GM21619 (cell line): Measurements from ENCODE around the gene KPNA6.
"Not testable (repeated sequence)": the region's sequence is repeated elsewhere in the genome, so short reads cannot be mapped to it uniquely, and the experiment has no call there.

Source experiments
- ATAC-seq: cut with Tn5 transposase; IDR thresholded peaks from one replicate; pipeline ENCODE4 v1.9.1; 2021; ENCODE audit not compliant: unreplicated experiment

Gene KPNA6

GRCh38 chr1:32100359-32100758 lies 7.5 kb upstream of the KPNA6 start:
- no peak for ATAC-seq

GRCh38 chr1:32100807-32101708 lies 6.8 kb upstream of the KPNA6 start:
- ATAC-seq, result no peak

DNA sequence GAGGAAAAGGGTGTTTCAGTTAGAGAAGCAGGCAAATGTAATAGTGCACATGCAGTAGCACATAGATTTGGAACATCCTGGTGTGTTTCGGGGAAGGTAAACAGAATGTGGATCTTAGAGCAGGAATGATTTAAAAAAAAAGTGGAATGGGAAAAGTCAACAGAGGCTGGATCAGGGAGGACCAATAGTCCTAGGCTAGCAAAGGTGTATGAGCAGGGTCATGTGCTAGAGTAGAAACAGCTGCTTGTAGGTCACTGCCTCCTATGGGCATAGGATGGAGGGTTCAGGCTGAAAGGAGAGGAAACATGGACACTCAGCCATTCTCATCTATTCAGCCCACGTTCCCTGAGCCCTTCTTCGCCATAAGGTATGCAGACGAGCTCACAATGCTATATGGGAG lies 3.7 kb upstream of the KPNA6 start:
- ATAC-seq, result no peak

DNA sequence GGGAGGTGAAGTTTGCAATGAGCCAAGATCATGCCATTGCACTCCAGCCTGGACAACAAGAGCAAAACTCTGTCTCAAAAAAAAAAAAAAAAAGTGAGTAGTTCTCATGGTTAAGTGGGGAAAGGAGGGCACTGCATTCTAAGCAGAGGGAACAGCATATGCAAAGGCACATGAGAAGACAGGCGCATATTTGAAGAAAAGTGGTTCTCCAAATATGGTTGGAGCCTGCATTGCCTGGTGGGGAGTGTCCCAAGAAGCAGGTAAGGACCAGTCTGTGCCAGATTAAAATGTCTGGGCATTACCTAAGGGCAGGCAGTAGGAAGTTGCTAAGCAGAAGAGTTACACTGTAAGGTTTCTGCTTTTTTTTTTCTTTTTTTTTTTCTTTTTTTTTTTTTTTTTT lies 2.5 kb upstream of the KPNA6 start:
- no peak for ATAC-seq

GRCh38 chr1:32106663-32107275 lies 1.1 kb upstream of the KPNA6 start:
- no peak for ATAC-seq

DNA sequence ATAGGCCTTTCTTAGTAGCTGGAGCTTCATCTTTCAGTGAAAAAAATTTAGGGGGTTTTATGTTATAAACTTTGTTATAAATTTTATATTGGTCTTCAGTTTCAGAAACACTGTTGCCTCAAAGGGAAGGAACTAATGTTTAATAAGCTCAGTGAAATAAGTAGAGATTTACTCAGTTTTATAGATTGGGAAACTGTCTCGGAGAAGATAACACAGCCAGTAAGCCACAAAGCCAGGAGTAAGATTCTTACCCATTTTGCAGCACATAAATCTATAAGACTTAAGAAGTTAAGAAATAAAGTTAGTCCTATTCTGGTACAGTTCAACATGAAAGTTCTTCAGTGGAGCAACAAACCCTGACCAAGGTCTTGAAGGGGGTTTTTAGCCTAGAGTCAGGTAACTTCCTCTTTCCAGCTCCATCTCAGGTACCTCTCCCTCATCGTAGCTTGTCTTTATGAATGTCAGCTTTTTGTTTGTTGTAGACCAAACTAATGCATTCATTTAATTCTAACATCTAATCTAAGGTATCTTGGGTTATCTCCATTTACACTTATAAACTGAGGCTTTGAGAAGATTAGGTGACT lies 3.3 kb downstream of the KPNA6 start:
- no peak for ATAC-seq

DNA sequence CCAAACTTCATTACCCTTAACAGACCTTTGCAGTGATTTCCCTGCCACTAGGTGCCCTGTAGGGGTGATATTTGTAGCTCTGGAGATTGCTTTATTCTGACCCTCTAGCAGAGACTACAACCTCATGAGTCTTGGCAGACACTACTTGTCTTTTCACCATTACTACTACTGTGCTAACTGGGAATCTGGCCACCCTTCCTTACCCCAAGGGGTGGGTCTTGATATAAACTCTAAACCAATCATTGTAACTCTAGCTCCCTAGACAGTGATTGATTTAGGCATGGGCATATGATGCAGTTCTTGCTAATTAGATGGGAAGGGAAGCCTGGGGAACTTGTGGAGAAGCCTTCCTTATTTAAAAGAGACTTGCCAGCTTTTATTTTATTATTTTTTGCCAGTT lies 3.9 kb downstream of the KPNA6 start:
- no peak for ATAC-seq

DNA sequence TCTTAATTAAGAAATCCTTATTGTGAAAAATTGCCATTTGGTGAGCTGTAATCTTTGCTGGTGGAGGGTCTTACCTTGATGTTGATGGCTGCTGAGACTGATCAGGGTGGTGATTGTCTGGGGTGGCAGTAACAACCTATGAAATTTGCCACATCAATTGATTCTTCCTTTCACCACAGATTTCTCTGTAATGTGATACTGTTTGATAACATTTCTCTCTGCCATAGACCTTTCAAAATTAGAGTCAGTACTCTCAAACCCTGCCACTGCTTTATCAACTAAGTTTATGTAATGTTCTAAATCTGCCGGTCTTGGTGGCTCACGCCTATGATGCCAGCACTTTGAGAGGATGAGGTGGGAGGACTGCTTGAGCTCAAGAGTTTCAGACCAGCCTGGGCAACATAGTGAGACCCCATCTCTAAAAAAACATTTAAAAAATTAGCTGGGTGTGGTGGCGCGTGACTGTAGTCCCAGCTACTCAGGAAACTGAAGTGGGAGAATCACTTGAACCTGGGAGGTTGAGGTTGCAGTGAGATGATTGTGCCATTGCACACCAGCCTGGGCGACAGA lies 5.0 kb downstream of the KPNA6 start:
- ATAC-seq, result no peak

DNA sequence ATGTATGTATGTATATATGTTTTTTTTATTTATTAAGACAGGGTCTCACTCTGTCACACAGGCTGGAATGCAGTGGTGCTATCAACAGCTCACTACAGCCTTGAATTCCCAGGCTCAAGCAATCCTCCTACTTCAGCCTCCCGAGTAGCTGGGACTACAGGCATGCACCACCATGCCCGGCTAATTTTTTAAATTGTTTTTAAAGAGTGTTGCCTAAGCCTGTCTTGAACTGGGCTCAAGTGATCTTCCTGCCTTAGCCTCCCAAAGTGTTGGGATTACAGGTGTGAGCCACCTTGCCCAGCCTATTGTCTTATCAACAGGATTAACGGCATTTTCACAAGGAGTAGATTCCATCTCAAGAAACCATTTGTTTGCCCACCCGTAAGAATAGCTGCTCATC lies 5.6 kb downstream of the KPNA6 start:
- not testable (repeated sequence) for ATAC-seq

- no peak for ATAC-seq
Observed at GRCh38 chr1:32114420-32114819, 6.6 kb downstream of the KPNA6 start.

GRCh38 chr1:32115496-32115895 lies 7.6 kb downstream of the KPNA6 start:
- no peak for ATAC-seq

DNA sequence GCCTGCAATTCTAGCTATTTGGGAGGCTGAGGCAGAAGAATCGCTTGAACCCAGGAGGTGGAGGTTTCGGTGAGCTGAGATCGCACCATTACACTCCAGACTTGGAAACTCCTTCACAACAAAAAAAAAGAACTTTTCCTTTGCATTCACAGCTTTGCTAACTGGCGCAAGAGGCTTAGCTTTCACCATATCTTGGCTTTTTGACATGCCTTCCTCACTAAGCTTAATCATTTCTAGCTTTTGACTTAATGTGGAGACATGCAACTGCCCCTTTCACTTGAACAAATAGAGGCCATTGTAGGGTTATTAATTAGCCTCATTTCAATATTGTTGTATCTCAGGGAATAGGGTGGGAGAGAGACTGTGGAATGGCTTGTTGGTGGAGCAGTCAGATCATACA lies 8.7 kb downstream of the KPNA6 start:
- ATAC-seq, result no peak

DNA sequence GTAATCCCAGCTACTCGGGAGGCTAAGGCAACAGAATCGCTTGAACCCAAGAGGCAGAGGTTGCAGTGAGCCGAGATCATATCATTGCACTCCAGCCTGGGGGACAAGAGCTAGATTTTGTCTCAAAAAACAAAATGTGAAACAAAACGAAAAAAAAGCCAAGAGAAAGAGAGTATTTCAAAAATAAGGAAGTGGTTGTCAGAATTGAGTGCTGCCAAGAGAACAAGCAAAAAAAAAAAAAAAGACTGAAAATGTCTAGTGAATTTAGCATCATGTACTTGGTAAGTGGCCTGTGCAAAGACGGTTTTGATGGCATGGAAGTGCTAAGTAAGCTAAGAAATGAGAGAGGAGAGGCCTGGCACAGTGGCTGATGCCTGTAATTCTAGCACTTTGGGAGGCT lies 14.3 kb downstream of the KPNA6 start:
- ATAC-seq, result no peak

DNA sequence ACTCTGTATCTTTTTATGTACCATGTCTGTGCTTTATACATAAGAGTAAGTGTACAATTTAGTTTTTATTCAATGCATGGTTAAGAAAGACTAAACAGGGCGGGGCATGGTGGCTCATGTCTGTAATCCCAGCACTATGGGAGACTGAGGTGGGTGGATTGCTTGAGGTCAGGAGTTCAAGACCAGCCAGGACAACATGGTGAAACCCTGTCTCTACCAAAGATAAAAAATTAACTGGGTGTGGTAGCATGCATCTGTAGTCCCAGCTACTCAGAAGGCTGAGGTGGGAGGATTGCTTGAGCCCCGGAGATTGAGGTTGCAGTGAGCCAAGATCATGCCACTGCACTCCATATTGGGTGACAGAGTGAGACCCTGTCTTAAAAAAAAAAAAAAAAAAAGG lies 15.5 kb downstream of the KPNA6 start:
- not testable (repeated sequence) for ATAC-seq

GRCh38 chr1:32125313-32125712 lies 17.5 kb downstream of the KPNA6 start:
- no peak for ATAC-seq

DNA sequence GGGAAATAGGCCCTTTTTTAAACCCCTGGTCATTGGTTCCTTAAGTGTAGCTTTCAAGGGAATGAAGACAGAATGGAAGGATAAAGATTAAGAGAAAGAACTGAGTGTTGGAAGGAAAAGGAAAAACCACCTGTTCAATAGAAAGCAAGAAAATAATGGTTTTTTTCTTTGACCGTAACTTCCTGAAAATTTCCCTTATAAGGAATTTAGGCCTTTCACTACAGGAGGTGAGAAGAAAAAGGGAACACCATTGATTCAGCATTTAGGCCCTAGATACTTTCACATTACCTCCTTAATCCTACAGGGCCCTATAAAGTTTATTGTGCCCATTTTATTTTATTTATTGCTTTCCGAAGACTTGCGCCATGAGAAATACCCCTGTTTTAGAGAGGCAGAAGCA lies 18.9 kb downstream of the KPNA6 start:
- no peak for ATAC-seq

DNA sequence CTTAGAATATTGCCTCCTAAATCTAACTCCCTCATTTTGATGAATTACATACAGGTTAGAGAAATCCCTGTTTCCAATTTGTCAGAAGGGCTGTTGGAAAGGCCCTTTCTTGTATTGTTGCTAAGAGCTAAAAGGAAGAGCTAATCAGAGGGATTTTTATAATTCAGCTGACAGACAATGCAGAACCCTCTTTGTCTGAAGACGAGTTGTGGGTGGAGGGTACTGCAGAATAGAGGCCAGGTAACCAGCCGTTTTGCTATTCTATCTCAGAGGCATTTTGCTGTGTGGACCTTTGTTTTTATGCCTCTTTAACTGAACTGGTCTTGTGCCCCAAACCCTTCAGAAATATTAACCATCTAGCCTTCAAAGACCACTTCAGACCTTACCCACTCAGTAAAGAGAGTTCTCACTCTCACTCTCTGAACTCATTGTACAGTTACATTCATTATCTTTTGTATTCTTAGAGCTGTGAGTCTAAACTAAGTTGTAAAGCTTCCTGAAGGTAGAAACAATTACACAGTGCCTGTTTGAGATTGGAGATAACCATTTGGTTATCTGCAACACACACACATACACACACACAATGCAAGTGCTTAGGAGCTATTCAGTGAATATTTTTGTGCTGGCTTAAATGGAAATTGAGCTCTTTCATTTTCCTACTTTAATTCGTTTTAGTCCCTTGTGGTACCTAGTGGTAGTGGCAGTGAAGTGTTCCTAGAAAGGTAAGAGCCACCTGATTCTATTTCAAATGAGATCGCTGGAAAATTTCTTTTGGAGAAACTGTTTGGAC lies 19.7 kb downstream of the KPNA6 start:
- ATAC-seq, result no peak

GRCh38 chr1:32128479-32128878 lies 20.6 kb downstream of the KPNA6 start:
- no peak for ATAC-seq

DNA sequence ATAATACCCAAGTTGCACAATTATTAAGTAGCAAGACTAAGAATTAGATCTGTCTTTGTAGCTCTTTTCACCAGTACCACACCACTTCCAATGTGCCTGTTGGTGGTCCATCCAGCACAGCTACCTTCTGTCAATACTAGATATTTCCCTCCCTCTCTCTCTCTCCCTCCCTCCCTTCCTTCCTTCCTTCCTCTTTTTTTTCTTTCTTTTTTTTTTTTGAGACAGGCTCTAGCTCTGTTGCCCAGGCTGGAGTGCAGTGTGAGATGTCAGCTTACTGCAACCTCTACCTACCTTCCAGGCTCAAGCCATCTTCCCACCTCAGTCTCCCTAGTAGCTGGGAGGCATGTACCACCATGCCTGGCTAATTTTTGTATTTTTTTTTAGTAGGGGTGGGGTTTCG lies 21.1 kb downstream of the KPNA6 start:
- no peak for ATAC-seq

GRCh38 chr1:32133950-32134280 lies 26.1 kb downstream of the KPNA6 start:
- not testable (repeated sequence) for ATAC-seq

DNA sequence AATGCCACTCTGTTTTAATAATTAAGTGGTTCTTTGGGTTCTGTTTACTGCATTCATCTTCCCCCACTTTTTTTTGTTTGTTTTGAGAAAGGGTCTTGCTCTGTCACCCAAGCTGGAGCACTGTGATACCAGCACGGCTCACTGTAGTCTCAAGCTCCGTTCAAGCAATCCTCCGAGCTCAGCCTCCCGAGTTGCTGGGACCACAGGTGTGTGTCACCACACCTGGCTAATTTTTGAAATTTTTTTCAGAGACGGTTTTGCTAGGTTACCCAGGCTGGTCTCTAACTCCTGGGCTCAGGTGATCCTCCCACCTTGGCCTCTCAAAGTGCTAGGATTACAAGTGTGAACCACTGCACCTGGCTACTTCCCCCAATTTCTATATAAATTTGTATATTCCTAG lies 29.3 kb downstream of the KPNA6 start:
- no peak for ATAC-seq
